Caco-2 (cell line): ENCODE results near the gene CDHR2. TPM values are rescaled to one million over a fixed set of nuclear protein-coding genes. Genes with fewer than 3 reads are reported as not detected.

Source experiments
- BruUV-seq: library from RNA; stranded (reverse); fragments of 400-500 nt; replicated peaks from 2 replicates; lab custom pipeline; 2021; lab: Mats Ljungman, UMichigan
- CTCF ChIA-PET: fragments of 300-600 bp; sonication (Branson Sonifier 250); formaldehyde crosslinking; loops from one replicate; lab custom pipeline; 2022; ENCODE audit warnings: antibody characterized with exemption; lab: Charles Lee
- POLR2A ChIA-PET: fragments of 300-600 bp; sonication (Branson Sonifier 250); formaldehyde crosslinking; loops from one replicate; lab custom pipeline; 2022; ENCODE audit warnings: antibody characterized with exemption; lab: Charles Lee
- DNase-seq, 2 experiments: peaks; one replicate each; pipeline versions ENCODE4 v3.0.0 to v3.0.0-alpha.2; 2020 to 2022
- H3K27me3 ChIP-seq: replicated peaks from 2 replicates; pipeline ENCODE4 v1.6.0; 2011; ENCODE audit warnings: low read length; ENCODE audit not compliant: control insufficient read depth, insufficient read depth
- H3K36me3 ChIP-seq: 2 replicates; pipeline ENCODE4 v1.5.1; 2011; ENCODE audit warnings: low read length; ENCODE audit not compliant: control insufficient read depth, insufficient read depth
- H3K4me1 ChIP-seq: fragments of 250-450 bp; sonication (Bioruptor Pico); 2 replicates; pipeline ENCODE4 v1.5.1; 2020; ENCODE audit warnings: mild to moderate bottlenecking
- H3K4me3 ChIP-seq: 2 replicates; pipeline ENCODE4 v1.5.1; 2011; ENCODE audit warnings: low read depth, mild to moderate bottlenecking, control low read depth, low read length
- H3K9me3 ChIP-seq: fragments of 250-450 bp; sonication (Bioruptor Pico); 2 replicates; pipeline ENCODE4 v1.5.1; 2020; ENCODE audit warnings: mild to moderate bottlenecking, moderate library complexity
- H3K27ac Mint-ChIP-seq: one replicate; pipeline ENCODE4 v1.8.0; 2022; ENCODE audit warnings: mixed read lengths; ENCODE audit not compliant: unreplicated experiment
- H3K27me3 Mint-ChIP-seq: one replicate; pipeline ENCODE4 v1.8.0; 2022; ENCODE audit warnings: mixed read lengths; ENCODE audit not compliant: insufficient read depth, unreplicated experiment
- H3K36me3 Mint-ChIP-seq: one replicate; pipeline ENCODE4 v1.8.0; 2022; ENCODE audit warnings: mild to moderate bottlenecking, mixed read lengths; ENCODE audit not compliant: insufficient read depth, unreplicated experiment
- H3K4me1 Mint-ChIP-seq: one replicate; pipeline ENCODE4 v1.8.0; 2022; ENCODE audit warnings: low read depth, mixed read lengths; ENCODE audit not compliant: unreplicated experiment
- H3K4me3 Mint-ChIP-seq: one replicate; pipeline ENCODE4 v1.8.0; 2022; ENCODE audit warnings: mild to moderate bottlenecking, moderate library complexity, mixed read lengths; ENCODE audit not compliant: unreplicated experiment
- H3K9me3 Mint-ChIP-seq: one replicate; pipeline ENCODE4 v1.8.0; 2022; ENCODE audit warnings: mixed read lengths; ENCODE audit not compliant: unreplicated experiment
- CTCF ChIP-seq, 2 experiments: fragments of 200-600 bp in 1 of 2; IDR thresholded peaks; 1 replicate in 1 of 2; 2 replicates in 1 of 2; pipeline versions ENCODE4 v1.5.1 to v1.8.0; 2011 to 2022; ENCODE audit warnings: antibody characterized with exemption in 1 of 2, control low read depth in 1 of 2, inconsistent platforms in 1 of 2, low read depth in 1 of 2, low read length in 1 of 2, mild to moderate bottlenecking in 1 of 2, moderate library complexity in 1 of 2; ENCODE audit not compliant: insufficient read depth in 1 of 2, severe bottlenecking in 1 of 2, unreplicated experiment in 1 of 2
- intact Hi-C: fragments of 100-400 bp; cut with micrococcal nuclease; formaldehyde crosslinking; loops from one replicate; pipeline ENCODE4 v1.10.0; 2022; ENCODE audit not compliant: unreplicated experiment
- total RNA-seq: library from RNA; stranded (reverse); gene quantifications from 2 replicates; pipeline ENCODE4 v1.2.3, GENCODE V29; 2022

CDHR2 gene
- total RNA-seq, 1 experiment from 2014 or later = 0.59 TPM

DNA sequence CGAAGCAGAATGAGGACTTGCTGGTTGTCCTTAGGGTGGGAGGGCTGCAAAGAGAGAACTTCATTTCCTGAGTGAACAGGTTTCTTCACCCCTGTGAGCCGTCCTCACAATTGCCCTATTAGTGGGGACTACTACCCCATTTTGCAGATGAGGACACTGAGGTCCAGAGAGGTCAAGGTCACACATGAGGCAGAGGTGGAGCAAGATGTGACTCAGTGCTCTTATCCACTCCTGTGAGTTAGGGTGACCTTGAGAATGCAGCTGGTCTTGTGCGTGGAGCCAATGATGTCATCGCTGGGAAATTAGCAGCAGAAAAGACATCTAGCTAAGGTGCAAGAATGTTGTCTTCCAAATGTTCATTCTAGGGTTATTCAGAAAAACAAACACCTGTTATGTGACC, 33.9 kb downstream of the CDHR2 start:
- H3K4me1 ChIP-seq = no peaks in the 10 kb centered on the region
- CTCF ChIA-PET = no interaction called here
- intact Hi-C loops = no loop called here
- Mint-ChIP-seq H3K4me1 (peaks cover 4% of the 10 kb centered on the region), H3K4me3 (no peak overlapping the region), H3K36me3 (no peaks in the 10 kb centered on the region), H3K27ac (no peak overlapping the region), H3K27me3 (peaks cover 6% of the 10 kb centered on the region), H3K9me3 (peaks cover 5% of the 10 kb centered on the region)
- H3K36me3 ChIP-seq = no peaks in the 10 kb centered on the region
- POLR2A ChIA-PET = no interaction called here
- H3K4me3 ChIP-seq = no peak overlapping the region
- BruUV-seq = no TSS peak
- no peak for TF ChIP-seq CTCF (IDR thresholded peaks at IDR 0.05; ENCODE audit: insufficient read depth in 1 of 2, low read depth in 1 of 2, low read length in 1 of 2, severe bottlenecking in 1 of 2, unreplicated experiment in 1 of 2)
- peaks cover 18% of the 10 kb centered on the region for H3K9me3 ChIP-seq
- H3K27me3 ChIP-seq = no peaks in the 10 kb centered on the region
- DNase-seq = no peak

DNA sequence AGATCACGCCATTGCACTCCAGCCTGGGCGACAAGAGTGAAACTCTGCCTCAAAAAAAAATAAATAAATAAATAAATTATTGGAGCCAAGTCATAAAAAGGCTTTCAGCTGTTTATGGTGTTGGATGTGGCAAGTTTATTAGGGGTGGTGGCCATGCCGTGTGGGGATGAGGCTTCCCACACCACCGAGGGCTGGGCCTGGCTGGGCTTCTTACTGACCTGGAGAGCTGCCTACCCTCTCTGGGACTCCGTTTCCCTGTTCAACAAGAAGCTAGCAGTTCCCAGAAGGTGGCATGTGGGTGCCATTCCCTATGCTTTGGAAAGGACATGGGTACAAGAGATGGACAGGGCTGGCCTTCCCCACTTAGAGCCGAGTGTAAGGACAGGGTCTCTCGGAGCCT, 38.3 kb downstream of the CDHR2 start:
- Mint-ChIP-seq H3K4me3 (no peak overlapping the region), H3K36me3 (no peaks in the 10 kb centered on the region), H3K9me3 (peaks cover 13% of the 10 kb centered on the region), H3K27ac (no peak overlapping the region), H3K4me1 (no peaks in the 10 kb centered on the region), H3K27me3 (peaks cover 3% of the 10 kb centered on the region)
- no peak for DNase-seq
- Histone ChIP-seq H3K27me3 (no peaks in the 10 kb centered on the region), H3K9me3 (peaks cover 25% of the 10 kb centered on the region), H3K4me1 (no peaks in the 10 kb centered on the region), H3K4me3 (no peak overlapping the region), H3K36me3 (no peaks in the 10 kb centered on the region)
- CTCF ChIA-PET = no interaction called here
- intact Hi-C loops = no loop called here
- no peak for TF ChIP-seq CTCF (IDR thresholded peaks at IDR 0.05; ENCODE audit: insufficient read depth in 1 of 2, low read depth in 1 of 2, low read length in 1 of 2, severe bottlenecking in 1 of 2, unreplicated experiment in 1 of 2)
- no TSS peak for BruUV-seq
- POLR2A ChIA-PET = no interaction called here

- no peak overlapping the region for H3K4me3 ChIP-seq
- ChIA-PET CTCF (no interaction called here), POLR2A (no interaction called here)
- Mint-ChIP-seq H3K36me3 (no peaks in the 10 kb centered on the region), H3K27me3 (peaks cover 3% of the 10 kb centered on the region), H3K4me1 (no peaks in the 10 kb centered on the region), H3K4me3 (no peak overlapping the region), H3K27ac (no peak overlapping the region), H3K9me3 (peaks cover 13% of the 10 kb centered on the region)
- no TSS peak for BruUV-seq
- TF ChIP-seq CTCF (IDR thresholded peaks at IDR 0.05; ENCODE audit: insufficient read depth in 1 of 2, low read depth in 1 of 2, low read length in 1 of 2, severe bottlenecking in 1 of 2, unreplicated experiment in 1 of 2) = no peak
- intact Hi-C loops = no loop called here
- no peaks in the 10 kb centered on the region for H3K4me1 ChIP-seq
- no peaks in the 10 kb centered on the region for H3K27me3 ChIP-seq
- no peak for DNase-seq
- H3K36me3 ChIP-seq = no peaks in the 10 kb centered on the region
- peaks cover 25% of the 10 kb centered on the region for H3K9me3 ChIP-seq
Measured at GRCh38 chr5:176588297-176588696, 39.2 kb downstream of the CDHR2 start.
